ENCODE data around the gene DOC2B.
"Not testable (repeated sequence)": the region's sequence is repeated elsewhere in the genome, so short reads cannot be mapped to it uniquely, and the experiment has no call there.

The DOC2B gene

GRCh38 chr17:181245-182049, at the start of gene DOC2B:
Gene DOC2B (minus strand): TSS chr17:181650. CDS start chr17:181479, 171 bp downstream.
- no peak for DNase-seq (ENCODE audit: low read depth in 2 of 2)

- no peak for DNase-seq (ENCODE audit: low read depth in 2 of 2)
These were observed 48.9 kb upstream of the DOC2B start for GRCh38 chr17:230395-230770.

- no peak for DNase-seq (ENCODE audit: low read depth in 2 of 2)
These were observed 48.4 kb upstream of the DOC2B start for GRCh38 chr17:229709-230394.

GRCh38 chr17:228951-229708, 47.7 kb upstream of the DOC2B start:
- DNase-seq (ENCODE audit: low read depth in 2 of 2), result no peak

GRCh38 chr17:227946-228615, 46.6 kb upstream of the DOC2B start:
- no peak for DNase-seq (ENCODE audit: low read depth in 2 of 2)

GRCh38 chr17:227078-227945, 45.9 kb upstream of the DOC2B start:
- DNase-seq (ENCODE audit: low read depth in 2 of 2), result no peak

- no peak for DNase-seq (ENCODE audit: low read depth in 2 of 2)
These were observed 44.9 kb upstream of the DOC2B start for GRCh38 chr17:226108-227077.

GRCh38 chr17:225551-225950, 44.1 kb upstream of the DOC2B start:
- no peak for DNase-seq (ENCODE audit: low read depth in 2 of 2)

- not testable (repeated sequence) for DNase-seq (ENCODE audit: low read depth in 2 of 2)
These were observed 43.1 kb upstream of the DOC2B start for GRCh38 chr17:224576-224975.

GRCh38 chr17:223723-224471, 42.4 kb upstream of the DOC2B start:
- DNase-seq (ENCODE audit: low read depth in 2 of 2), result no peak

- no peak for DNase-seq (ENCODE audit: low read depth in 2 of 2)
These were observed 40.7 kb upstream of the DOC2B start for GRCh38 chr17:222172-222571.

GRCh38 chr17:219696-220095, 38.2 kb upstream of the DOC2B start:
- no peak for DNase-seq (ENCODE audit: low read depth in 2 of 2)

- DNase-seq (ENCODE audit: low read depth in 2 of 2), result no peak
These were observed 37.1 kb upstream of the DOC2B start for GRCh38 chr17:218432-219110.

- DNase-seq (ENCODE audit: low read depth in 2 of 2), result no peak
These were observed 35.2 kb upstream of the DOC2B start for GRCh38 chr17:216625-217024.

GRCh38 chr17:215563-216478, 34.4 kb upstream of the DOC2B start:
- not testable (repeated sequence) for DNase-seq (ENCODE audit: low read depth in 2 of 2)

GRCh38 chr17:214881-215331, 33.5 kb upstream of the DOC2B start:
- no peak for DNase-seq (ENCODE audit: low read depth in 2 of 2)
